ENCODE data around the gene CNTN2. TPM values are rescaled to one million over a fixed set of nuclear protein-coding genes. Genes with fewer than 3 reads are reported as not detected.

Gene CNTN2
- total and polyA plus RNA-seq, 2 of the 4 experiments (the other 2 are of a cell fraction) = not detected

DNA sequence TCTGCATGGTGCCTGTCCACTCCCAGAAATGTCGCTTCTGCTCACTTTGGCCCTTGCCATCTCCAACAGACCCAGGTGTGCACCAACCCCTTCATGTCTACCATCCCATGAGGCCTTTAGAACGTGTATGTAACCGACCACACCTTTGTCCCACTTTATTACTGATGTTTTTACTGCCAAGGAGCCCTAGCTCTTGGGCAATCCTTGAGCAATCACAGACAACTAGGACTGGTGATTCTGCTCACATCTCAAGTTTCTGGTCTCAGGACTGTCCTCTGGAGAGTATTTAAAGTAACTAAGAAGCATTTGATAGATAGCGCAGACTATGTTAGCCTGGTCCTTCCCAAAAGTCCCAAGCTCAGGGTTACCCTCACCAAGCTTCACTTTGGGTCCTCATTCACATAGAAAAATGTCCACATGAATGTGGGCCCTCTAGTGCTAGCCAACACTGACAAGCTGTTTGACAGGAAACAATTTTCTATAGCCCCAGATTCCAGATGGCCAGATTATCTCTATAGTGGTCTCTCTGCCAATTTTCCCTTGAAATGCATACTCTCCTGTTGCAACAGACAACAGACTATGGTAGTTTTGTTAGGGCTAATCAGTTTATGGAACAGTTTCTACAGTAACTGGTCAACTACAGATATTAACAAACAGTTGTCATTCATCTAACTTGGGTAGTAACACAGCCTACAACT is 48.2 kb downstream of the CNTN2 start:
- TF ChIP-seq, protein P1, sequence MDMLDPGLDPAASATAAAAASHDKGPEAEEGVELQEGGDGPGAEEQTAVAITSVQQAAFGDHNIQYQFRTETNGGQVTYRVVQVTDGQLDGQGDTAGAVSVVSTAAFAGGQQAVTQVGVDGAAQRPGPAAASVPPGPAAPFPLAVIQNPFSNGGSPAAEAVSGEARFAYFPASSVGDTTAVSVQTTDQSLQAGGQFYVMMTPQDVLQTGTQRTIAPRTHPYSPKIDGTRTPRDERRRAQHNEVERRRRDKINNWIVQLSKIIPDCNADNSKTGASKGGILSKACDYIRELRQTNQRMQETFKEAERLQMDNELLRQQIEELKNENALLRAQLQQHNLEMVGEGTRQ (IDR thresholded peaks at IDR 0.05; ENCODE audit: low read depth, low read length) = no peak
- peak; percentile 70 for TF ChIP-seq CEBPB (IDR thresholded peaks at IDR 0.05; ENCODE audit: low read depth, low read length)
- no peak overlapping the region for H2AK5ac ChIP-seq (ENCODE audit: low read depth, low read length)
- H3K18ac ChIP-seq (ENCODE audit: low read depth, low read length) = no peak overlapping the region
- no TSS peak for BruUV-seq (replicated peaks)
- H3K36me3 ChIP-seq (ENCODE audit: control insufficient read depth, insufficient read depth, low read length) = peaks cover 19% of the 10 kb centered on the region
- no peak overlapping the region for H4K91ac ChIP-seq (ENCODE audit: insufficient read depth, low read depth, low read length)
- no peak overlapping the region for H4K5ac ChIP-seq (ENCODE audit: low read depth, low read length)
- peak; percentile 38 for DNase-seq
- H3K9ac ChIP-seq (ENCODE audit: low read depth, low read length) = no peak overlapping the region
- no peak overlapping the region for H3K56ac ChIP-seq (ENCODE audit: extremely low read depth, insufficient read depth, low read length)
- no peaks in the 10 kb centered on the region for H3K9me3 ChIP-seq (ENCODE audit: control insufficient read depth, insufficient read depth, low read length)
- H3K23ac ChIP-seq (ENCODE audit: low read depth, low read length) = no peak overlapping the region
- no peak overlapping the region for H3K4me2 ChIP-seq (ENCODE audit: low read depth, low read length)
- no peak overlapping the region for H3K4me3 ChIP-seq (ENCODE audit: insufficient read depth, low read depth, low read length)
- in situ Hi-C loops (cut with MboI; ENCODE audit: low sequenced_read_pairs) (no loop called here), dilution Hi-C loops (cut with HindIII; ENCODE audit: low sequenced_read_pairs, unreplicated experiment) (no loop called here), intact Hi-C loops (cut with micrococcal nuclease) (loop anchor here (10.0 kb wide), 1 partner anchor 546 kb away; no protein-coding TSS in a partner anchor)
- 93% methylated on average over 3 of the region's 4 CpGs; no CpG with 5 or more reads in 1 of the 2 experiments for WGBS, 2 experiments (ENCODE audit: extremely low coverage in 2 of 2, insufficient read length in 1 of 2)
- CTCF ChIA-PET = no interaction called here
- H4K8ac ChIP-seq (ENCODE audit: low read depth in 2 of 2, low read length in 2 of 2) = no peak overlapping the region
- H3K9me1 ChIP-seq (ENCODE audit: insufficient read depth, low read length) = 0 out of 2 replicates have a peak, but pooled peaks cover 3% of the 10 kb centered on the region
- peak; percentile 43 for ATAC-seq (ENCODE audit: low read depth)
- H3K27ac ChIP-seq (ENCODE audit: insufficient read depth, low read length) = no peak overlapping the region; the same call in 1 of the 2 replicates
- H3K4me1 ChIP-seq (ENCODE audit: control insufficient read depth, insufficient read depth, low read length) = peaks cover 4% of the 10 kb centered on the region; the same call in 1 of the 2 replicates
- no peaks in the 10 kb centered on the region for H4K20me1 ChIP-seq (ENCODE audit: insufficient read depth, low read length)
- no peak overlapping the region for H2BK5ac ChIP-seq (ENCODE audit: low read depth, low read length, poor library complexity, severe bottlenecking)
- H2BK20ac ChIP-seq (ENCODE audit: low read depth, low read length) = no peak overlapping the region
- H3K79me1 ChIP-seq (ENCODE audit: low read depth in 1 of 2, low read length in 2 of 2) = peaks cover 0 to 3% of the 10 kb centered on the region in 2 experiments; a peak in 1 of 4 replicates
- H2AK9ac ChIP-seq (replicated peaks; ENCODE audit: low read depth, low read length, poor library complexity) = no peak overlapping the region
- H3K4ac ChIP-seq (ENCODE audit: low read depth, low read length) = no peak overlapping the region
- POLR2A ChIA-PET (ENCODE audit: unreplicated experiment) = no interaction called here
- H3K14ac ChIP-seq (replicated peaks; ENCODE audit: low read depth, low read length) = no peak overlapping the region
- H2BK120ac ChIP-seq (ENCODE audit: low read depth, low read length) = no peak overlapping the region
- no peak overlapping the region for H2AFZ ChIP-seq (replicated peaks; ENCODE audit: low read length, poor library complexity)
- no peak overlapping the region for H2BK15ac ChIP-seq (ENCODE audit: low read depth, low read length)
- no peaks in the 10 kb centered on the region for H3K27me3 ChIP-seq (ENCODE audit: control insufficient read depth, insufficient read depth, low read length)
